IPS-15b (cell line): ENCODE results near the gene MIPOL1.

ENCODE experiments used
- H3K27me3 ChIP-seq: one replicate; pipeline ENCODE4 v1.6.1; 2013; ENCODE audit warnings: low read length; ENCODE audit not compliant: control insufficient read depth, insufficient read depth
- H3K36me3 ChIP-seq: one replicate; pipeline ENCODE4 v1.6.1; 2013; ENCODE audit warnings: low read length; ENCODE audit not compliant: control insufficient read depth, insufficient read depth
- H3K4me1 ChIP-seq: one replicate; pipeline ENCODE4 v1.6.1; 2013; ENCODE audit warnings: mild to moderate bottlenecking, low read length; ENCODE audit not compliant: control insufficient read depth, insufficient read depth
- H3K4me3 ChIP-seq: one replicate; pipeline ENCODE4 v1.5.1; 2013; ENCODE audit warnings: low read depth, low read length
- H3K9ac ChIP-seq: one replicate; pipeline ENCODE4 v1.6.1; 2013; ENCODE audit warnings: low read depth, mild to moderate bottlenecking, low read length
- H3K9me3 ChIP-seq: one replicate; pipeline ENCODE4 v1.6.1; 2013; ENCODE audit warnings: mild to moderate bottlenecking, low read length; ENCODE audit not compliant: control insufficient read depth, insufficient read depth

The MIPOL1 gene

DNA sequence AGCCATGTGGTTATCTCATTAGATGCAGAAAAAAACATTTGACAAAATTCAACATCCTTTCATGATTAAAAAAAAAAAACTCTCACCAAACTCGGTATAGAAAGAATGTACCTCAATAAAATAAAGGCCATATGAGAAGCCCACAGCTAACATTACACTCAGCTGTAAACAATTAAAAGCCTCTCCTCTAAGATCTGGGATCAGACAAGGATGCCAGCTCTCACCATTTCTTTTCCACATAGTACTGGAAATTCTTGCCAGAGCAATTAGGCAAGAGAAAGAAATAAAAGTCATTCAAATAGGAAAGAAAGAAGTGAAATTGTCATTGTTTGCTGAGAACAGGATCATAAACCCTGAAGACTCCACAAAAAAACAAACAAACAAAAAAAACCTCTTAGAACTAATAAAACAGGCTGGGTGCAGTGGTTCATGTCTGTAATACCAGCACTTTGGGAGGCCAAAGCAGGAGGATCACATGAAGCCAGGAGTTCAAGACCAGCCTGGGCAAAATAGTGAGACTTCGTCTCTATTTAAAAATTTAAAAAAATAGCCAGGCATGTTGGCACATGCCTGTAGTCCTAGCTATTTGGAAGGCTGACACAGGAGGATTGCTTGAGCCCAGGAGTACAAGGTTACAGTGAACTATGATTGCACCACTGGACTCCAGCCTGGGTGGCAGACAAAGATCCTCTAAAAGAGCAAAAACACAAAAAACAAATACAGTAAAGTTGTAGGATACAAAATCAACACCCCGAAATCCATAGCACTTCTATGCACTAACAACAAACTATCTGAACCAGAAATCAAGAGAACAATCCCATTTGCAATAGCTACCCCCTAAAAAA, 282.9 kb downstream of the MIPOL1 start:
- Histone ChIP-seq H3K27me3 (no peaks in the 10 kb centered on the region), H3K4me1 (no peaks in the 10 kb centered on the region), H3K9ac (no peak overlapping the region), H3K4me3 (no peak overlapping the region), H3K36me3 (no peaks in the 10 kb centered on the region), H3K9me3 (no peaks in the 10 kb centered on the region)

DNA sequence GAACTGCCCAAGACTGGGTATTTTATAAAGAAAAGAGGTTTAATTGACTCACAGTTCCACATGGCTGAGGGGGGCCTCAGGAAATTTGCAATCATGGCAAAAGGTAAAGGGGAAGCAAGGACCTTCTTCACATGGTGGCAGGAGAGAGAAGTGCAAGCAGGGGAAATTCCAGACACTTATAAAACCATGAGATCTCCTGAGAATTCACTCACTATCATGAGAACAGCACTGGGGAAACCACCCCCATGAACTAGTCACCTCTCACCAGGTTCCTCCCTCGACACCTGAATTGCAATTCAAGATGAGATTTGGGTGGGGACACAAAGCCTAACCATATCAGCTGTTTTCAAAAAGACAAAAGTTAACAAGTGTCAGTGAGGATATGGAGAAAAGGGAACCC, 284.7 kb downstream of the MIPOL1 start:
- no peaks in the 10 kb centered on the region for H3K27me3 ChIP-seq
- H3K4me1 ChIP-seq, result no peaks in the 10 kb centered on the region
- no peak overlapping the region for H3K4me3 ChIP-seq
- no peak overlapping the region for H3K9ac ChIP-seq
- H3K36me3 ChIP-seq, result no peaks in the 10 kb centered on the region
- H3K9me3 ChIP-seq, result no peaks in the 10 kb centered on the region

DNA sequence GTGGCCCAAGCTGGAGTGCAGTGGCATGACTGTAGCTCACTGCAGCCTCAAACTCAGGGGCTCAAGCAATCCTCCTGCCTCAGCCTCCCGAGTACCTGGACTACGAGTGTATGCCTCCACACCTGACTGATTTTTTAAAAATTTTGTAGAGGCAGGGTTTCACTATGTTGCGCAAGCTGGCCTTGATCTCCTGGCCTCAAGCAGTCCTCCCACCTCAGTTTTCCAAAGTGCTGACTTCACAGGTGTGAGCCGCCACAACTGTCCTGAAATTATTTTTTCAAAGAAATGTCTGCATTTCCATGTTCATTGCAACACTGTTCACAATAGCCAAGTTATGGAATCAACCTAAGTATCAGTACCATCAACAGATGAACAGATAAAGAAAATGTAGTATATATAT, 285.9 kb downstream of the MIPOL1 start:
- Histone ChIP-seq H3K9me3 (no peaks in the 10 kb centered on the region), H3K36me3 (no peaks in the 10 kb centered on the region), H3K27me3 (no peaks in the 10 kb centered on the region), H3K4me3 (no peak overlapping the region), H3K9ac (no peak overlapping the region), H3K4me1 (no peaks in the 10 kb centered on the region)

DNA sequence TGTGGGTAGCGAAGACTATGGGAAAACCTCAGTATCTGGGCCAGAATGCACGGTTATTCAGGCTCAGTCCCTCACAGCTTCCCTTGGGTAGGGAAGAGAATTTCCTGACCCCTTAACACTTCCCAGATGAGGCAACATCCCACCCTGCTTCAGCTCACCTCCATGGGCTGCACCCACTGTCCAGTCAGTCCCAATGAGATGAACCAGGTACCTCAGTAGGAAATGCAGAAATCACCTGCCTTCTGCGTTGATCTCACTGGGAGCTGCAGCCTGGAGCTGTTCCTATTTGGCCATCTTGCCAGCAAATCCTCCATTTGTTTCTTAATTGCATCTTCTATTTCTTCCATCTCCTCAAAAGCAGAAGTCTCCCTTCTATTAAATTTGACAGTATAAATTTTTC, 292.9 kb downstream of the MIPOL1 start:
- H3K9ac ChIP-seq, result no peak overlapping the region
- no peaks in the 10 kb centered on the region for H3K9me3 ChIP-seq
- H3K4me1 ChIP-seq, result no peaks in the 10 kb centered on the region
- no peak overlapping the region for H3K4me3 ChIP-seq
- H3K36me3 ChIP-seq, result no peaks in the 10 kb centered on the region
- no peaks in the 10 kb centered on the region for H3K27me3 ChIP-seq

DNA sequence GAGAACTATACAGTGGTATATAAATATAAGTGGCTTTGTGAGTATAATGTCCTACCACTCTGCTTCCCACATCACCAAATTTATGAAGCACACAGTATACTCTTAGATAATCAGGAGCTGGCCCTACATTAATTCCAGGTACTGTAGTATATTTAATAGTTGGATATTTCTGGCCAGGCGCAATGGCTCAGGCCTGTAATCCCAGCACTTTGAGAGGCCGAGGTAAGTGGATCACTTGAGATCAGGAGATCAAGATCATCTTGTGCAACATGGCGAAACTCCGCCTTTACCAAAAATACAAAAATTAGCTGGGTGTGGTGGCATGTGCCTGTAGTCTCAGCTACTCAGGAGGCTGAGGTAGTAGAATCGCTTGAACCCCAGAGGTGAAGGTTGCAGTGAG, 293.3 kb downstream of the MIPOL1 start:
- H3K4me3 ChIP-seq, result no peak overlapping the region
- H3K27me3 ChIP-seq, result no peaks in the 10 kb centered on the region
- no peaks in the 10 kb centered on the region for H3K4me1 ChIP-seq
- H3K9me3 ChIP-seq, result no peaks in the 10 kb centered on the region
- H3K9ac ChIP-seq, result no peak overlapping the region
- H3K36me3 ChIP-seq, result no peaks in the 10 kb centered on the region

DNA sequence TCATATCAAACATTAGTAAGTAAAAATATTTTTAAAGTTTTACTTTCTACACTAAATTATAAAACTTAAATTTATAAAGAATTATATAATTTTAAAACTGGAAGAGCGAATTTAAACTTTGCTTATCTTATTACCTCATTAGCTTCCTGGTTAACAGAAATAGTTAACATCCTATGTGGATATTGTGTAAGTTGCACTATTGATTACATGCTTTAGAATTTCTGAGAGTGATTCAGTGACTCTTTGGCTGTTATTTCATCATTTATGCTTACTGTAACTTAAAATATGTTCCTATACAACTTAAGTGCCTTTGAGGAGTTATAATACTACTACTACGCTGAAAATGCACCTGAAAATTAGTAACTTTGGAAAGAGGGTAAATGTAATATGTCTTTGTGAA, 295.9 kb downstream of the MIPOL1 start:
- H3K9me3 ChIP-seq, result no peaks in the 10 kb centered on the region
- H3K27me3 ChIP-seq, result no peaks in the 10 kb centered on the region

DNA sequence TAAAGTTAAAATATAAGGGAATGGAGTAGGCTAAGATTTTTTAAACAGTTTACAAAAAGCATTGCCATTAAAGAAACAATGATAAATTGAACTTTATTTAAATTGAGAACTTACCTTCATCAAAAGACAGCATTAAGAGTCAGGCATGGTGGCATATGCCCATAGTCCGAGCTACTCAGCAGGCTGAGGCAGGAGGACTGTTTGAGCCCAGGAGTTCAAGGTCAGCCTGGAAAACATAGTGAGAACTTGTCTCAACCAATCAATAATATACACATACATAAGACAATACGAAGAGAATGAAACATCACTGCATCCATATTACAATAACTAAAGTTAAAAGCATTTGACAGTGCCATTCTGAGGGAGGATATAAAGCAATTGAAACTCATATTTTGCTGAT, 299.7 kb downstream of the MIPOL1 start:
- H3K36me3 ChIP-seq, result no peaks in the 10 kb centered on the region
- H3K9ac ChIP-seq, result no peak overlapping the region

More for the DNA sequence above, 295.9 kb downstream of the MIPOL1 start:
- Histone ChIP-seq H3K4me3 (no peak overlapping the region), H3K4me1 (no peaks in the 10 kb centered on the region), H3K36me3 (no peaks in the 10 kb centered on the region), H3K9ac (no peak overlapping the region)

DNA sequence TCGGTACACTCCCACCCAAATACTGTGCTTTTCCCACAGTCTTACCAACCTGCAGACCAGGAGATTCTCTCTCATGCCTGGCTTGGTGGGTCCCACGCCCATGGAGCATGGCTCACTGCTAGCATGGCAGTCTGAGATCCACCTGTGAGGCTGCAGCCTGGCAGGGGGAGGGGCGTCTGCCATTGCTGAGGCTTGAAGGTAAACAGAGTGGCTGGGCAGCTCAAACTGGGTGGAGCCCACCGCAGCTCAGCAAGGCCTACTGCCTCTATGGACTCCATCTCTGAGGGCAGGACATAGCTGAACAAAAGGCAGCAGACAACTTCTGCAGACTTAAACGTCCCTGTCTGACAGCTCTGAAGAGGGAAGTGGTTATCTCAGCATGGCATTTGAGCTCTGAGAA, 304.1 kb downstream of the MIPOL1 start:
- Histone ChIP-seq H3K9me3 (no peaks in the 10 kb centered on the region), H3K4me1 (no peaks in the 10 kb centered on the region), H3K9ac (no peak overlapping the region), H3K36me3 (no peaks in the 10 kb centered on the region), H3K4me3 (no peak overlapping the region), H3K27me3 (no peaks in the 10 kb centered on the region)

More for the DNA sequence above, 299.7 kb downstream of the MIPOL1 start:
- no peak overlapping the region for H3K4me3 ChIP-seq
- H3K27me3 ChIP-seq, result no peaks in the 10 kb centered on the region
- no peaks in the 10 kb centered on the region for H3K9me3 ChIP-seq
- H3K4me1 ChIP-seq, result no peaks in the 10 kb centered on the region

DNA sequence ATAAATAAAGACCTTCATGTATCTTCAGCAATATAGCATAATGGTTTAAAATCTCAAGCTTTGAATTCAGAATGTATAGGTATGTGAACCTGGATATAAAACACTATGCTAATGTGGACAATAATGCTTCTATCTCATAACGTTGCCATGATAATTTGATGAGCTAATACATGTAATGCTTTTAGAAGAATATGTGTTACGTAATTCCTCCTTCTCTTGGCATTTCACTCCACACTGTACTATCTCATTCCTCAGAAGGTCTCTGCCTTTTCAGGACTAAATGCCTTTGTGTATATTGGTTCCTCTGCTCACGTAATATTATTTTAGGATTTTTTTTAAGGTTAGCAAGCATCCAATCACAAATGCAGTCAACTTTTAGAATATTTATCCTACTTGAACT, 310.8 kb downstream of the MIPOL1 start:
- no peaks in the 10 kb centered on the region for H3K27me3 ChIP-seq
- no peaks in the 10 kb centered on the region for H3K36me3 ChIP-seq
- H3K9me3 ChIP-seq, result no peaks in the 10 kb centered on the region
- no peak overlapping the region for H3K4me3 ChIP-seq
- no peaks in the 10 kb centered on the region for H3K4me1 ChIP-seq
- H3K9ac ChIP-seq, result no peak overlapping the region

DNA sequence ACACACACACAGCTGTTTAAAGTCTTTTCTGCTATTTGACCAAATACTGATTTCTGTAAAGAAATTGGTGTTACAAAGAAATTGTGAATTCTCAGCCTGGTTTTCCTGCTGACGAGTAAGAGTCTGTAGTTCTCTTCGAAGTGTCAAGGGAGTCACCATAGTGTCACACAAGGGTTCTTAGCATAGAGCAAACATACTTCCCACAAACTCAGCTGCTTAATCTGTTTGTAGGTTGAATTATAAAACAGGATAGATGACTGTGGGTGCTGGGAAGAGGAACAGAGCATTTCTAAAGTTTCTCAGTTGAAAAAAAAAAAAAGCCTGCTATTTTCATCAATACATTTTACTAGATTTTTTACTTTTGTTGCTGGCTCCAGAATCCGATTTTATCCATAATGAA, 314.4 kb downstream of the MIPOL1 start:
- Histone ChIP-seq H3K4me1 (no peaks in the 10 kb centered on the region), H3K27me3 (no peaks in the 10 kb centered on the region), H3K9me3 (no peaks in the 10 kb centered on the region), H3K4me3 (no peak overlapping the region), H3K36me3 (no peaks in the 10 kb centered on the region), H3K9ac (no peak overlapping the region)

DNA sequence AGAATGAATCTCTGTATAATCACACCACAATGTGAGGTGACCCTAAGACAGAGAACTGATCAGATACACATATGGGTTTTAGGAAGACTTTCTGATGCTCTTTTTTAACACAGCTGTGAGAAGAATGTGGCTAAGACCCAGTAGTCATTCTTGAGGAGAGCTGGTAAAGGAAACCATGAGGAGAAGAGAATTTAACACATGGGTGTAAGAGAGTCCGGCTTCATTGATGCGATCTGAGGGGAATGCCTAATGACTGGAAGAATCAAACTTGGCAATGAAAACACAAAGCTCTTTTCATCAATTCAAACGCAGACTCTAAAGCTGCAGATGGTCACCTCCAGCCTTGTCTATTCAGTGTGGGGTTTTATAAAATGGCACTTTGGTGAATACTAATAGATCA, 318.0 kb downstream of the MIPOL1 start:
- Histone ChIP-seq H3K4me3 (no peak overlapping the region), H3K27me3 (no peaks in the 10 kb centered on the region), H3K9ac (no peak overlapping the region), H3K9me3 (no peaks in the 10 kb centered on the region), H3K36me3 (no peaks in the 10 kb centered on the region), H3K4me1 (no peaks in the 10 kb centered on the region)

DNA sequence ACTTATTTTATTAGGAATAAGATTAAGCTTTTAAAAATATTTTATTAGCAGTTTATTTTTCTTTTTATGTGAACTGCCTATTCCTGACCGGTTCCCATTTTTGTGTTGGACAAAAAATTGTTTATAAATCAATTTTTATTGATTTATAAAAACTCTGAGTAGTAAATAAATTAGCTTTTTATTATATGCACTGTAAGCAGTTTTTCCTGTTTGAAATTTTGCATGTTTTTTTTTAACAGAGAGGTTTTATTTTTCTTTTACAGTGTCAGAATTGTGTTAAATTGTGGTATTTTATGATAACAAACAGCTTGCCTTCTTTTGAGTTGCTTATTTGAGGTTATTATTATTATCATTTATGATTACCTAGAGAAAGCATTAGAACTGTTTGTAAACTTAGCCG, 329.3 kb downstream of the MIPOL1 start:
- no peaks in the 10 kb centered on the region for H3K4me1 ChIP-seq
- no peak overlapping the region for H3K4me3 ChIP-seq
- no peaks in the 10 kb centered on the region for H3K36me3 ChIP-seq
- H3K9me3 ChIP-seq, result no peaks in the 10 kb centered on the region
- no peak overlapping the region for H3K9ac ChIP-seq
- no peaks in the 10 kb centered on the region for H3K27me3 ChIP-seq
